ENCODE results near the gene SLC9A3.

Gene SLC9A3

GRCh38 chr5:429453-430188 lies 94.6 kb downstream of the SLC9A3 start:
- Histone ChIP-seq H3K9ac (ENCODE audit: low read length) (no peak overlapping the region), H3K27me3 (ENCODE audit: low read depth, low read length) (no peaks in the 10 kb centered on the region), H3K4me2 (ENCODE audit: low read length) (no peak overlapping the region), H3K4me1 (ENCODE audit: low read length) (peaks cover 14% of the 10 kb centered on the region), H3K36me3 (replicated peaks; ENCODE audit: low read depth, low read length) (no peaks in the 10 kb centered on the region), H3K4me3 (ENCODE audit: low read length) (no peak overlapping the region), H3K27ac (ENCODE audit: low read length) (no peak overlapping the region), H3K79me2 (ENCODE audit: low read length) (no peaks in the 10 kb centered on the region), H3K9me3 (ENCODE audit: insufficient read depth, low read length) (no peaks in the 10 kb centered on the region), H2AFZ (ENCODE audit: low read depth, low read length) (no peak overlapping the region), H4K20me1 (ENCODE audit: insufficient read depth, low read length) (no peaks in the 10 kb centered on the region)
- TF ChIP-seq EZH2phosphoT487 (IDR thresholded peaks at IDR 0.05; ENCODE audit: low read depth), result no peak

DNA sequence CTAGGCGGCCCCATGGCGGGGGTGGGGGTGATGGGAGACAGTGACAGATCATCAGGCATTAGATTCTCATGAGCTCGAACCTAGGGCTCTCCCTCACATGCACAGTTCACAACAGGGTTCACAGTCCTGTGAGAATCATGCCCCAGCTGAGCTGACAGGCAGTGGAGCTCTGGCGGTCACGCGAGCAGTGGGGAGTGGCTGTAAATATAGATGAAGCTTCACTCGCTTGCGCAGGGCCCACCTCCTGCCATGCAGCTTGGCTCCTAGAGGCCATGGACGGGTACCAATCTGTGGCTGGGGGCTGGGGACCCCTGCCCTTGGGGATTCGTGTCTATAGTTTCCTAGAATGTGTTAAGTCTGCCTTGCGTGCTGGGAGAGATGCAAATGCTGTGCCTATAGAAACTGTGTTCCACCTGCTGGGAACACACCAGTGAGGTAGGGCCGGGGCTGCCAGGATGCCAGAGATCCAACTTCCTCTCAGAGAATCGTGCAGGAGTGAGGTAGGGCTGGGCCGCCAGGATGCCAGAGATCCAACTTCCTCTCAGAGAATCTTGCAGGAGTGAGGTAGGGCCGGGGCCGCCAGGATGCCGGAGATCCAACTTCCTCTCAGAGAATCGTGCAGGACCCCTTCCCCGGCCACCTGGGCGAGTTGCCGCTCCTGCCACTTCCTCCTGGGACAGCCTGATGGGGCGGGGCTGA lies 95.3 kb downstream of the SLC9A3 start:
- Histone ChIP-seq H3K9me3 (ENCODE audit: insufficient read depth, low read length) (no peaks in the 10 kb centered on the region), H3K79me2 (ENCODE audit: low read length) (no peaks in the 10 kb centered on the region), H3K27me3 (ENCODE audit: low read depth, low read length) (no peaks in the 10 kb centered on the region), H3K9ac (ENCODE audit: low read length) (no peak overlapping the region), H3K36me3 (replicated peaks; ENCODE audit: low read depth, low read length) (no peaks in the 10 kb centered on the region), H3K4me3 (ENCODE audit: low read length) (no peak overlapping the region), H3K27ac (ENCODE audit: low read length) (no peak overlapping the region), H3K4me1 (ENCODE audit: low read length) (peaks cover 21% of the 10 kb centered on the region), H2AFZ (ENCODE audit: low read depth, low read length) (no peak overlapping the region), H4K20me1 (ENCODE audit: insufficient read depth, low read length) (no peaks in the 10 kb centered on the region), H3K4me2 (ENCODE audit: low read length) (no peak overlapping the region)
- TF ChIP-seq CTCF (IDR thresholded peaks at IDR 0.05; ENCODE audit: low read depth, low read length) (no peak), EZH2phosphoT487 (IDR thresholded peaks at IDR 0.05; ENCODE audit: low read depth) (no peak)

DNA sequence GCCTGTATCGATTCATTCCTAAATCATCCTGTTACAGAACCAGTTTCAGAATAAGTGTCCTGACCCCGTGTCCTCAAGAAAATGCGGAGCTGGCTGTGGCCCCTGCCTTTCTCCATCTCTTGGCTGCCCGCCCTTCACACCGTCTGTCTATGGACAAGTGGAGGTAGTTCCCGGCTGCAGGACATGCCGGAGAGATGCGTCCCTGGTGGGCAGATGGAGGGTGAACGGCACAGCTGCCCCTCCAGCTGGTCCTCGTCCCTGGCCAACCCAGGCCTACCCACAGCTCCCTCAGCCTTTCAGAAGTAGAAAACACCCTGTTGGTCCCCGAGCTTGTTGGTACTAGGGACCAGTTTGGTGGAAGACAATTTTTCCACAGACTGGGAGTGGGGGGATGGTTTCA lies 96.0 kb downstream of the SLC9A3 start:
- Histone ChIP-seq H3K36me3 (replicated peaks; ENCODE audit: low read depth, low read length) (no peaks in the 10 kb centered on the region), H3K27me3 (ENCODE audit: low read depth, low read length) (no peaks in the 10 kb centered on the region), H2AFZ (ENCODE audit: low read depth, low read length) (no peak overlapping the region), H3K9me3 (ENCODE audit: insufficient read depth, low read length) (no peaks in the 10 kb centered on the region), H3K79me2 (ENCODE audit: low read length) (no peaks in the 10 kb centered on the region), H4K20me1 (ENCODE audit: insufficient read depth, low read length) (no peaks in the 10 kb centered on the region), H3K4me1 (ENCODE audit: low read length) (peaks cover 28% of the 10 kb centered on the region), H3K9ac (ENCODE audit: low read length) (no peak overlapping the region), H3K4me2 (ENCODE audit: low read length) (no peak overlapping the region), H3K4me3 (ENCODE audit: low read length) (no peak overlapping the region), H3K27ac (ENCODE audit: low read length) (no peak overlapping the region)
- TF ChIP-seq EZH2phosphoT487 (IDR thresholded peaks at IDR 0.05; ENCODE audit: low read depth) (no peak), CTCF (IDR thresholded peaks at IDR 0.05; ENCODE audit: low read depth, low read length) (no peak)

GRCh38 chr5:427415-428087 lies 96.7 kb downstream of the SLC9A3 start:
- TF ChIP-seq EZH2phosphoT487 (IDR thresholded peaks at IDR 0.05; ENCODE audit: low read depth) (no peak), CTCF (IDR thresholded peaks at IDR 0.05; ENCODE audit: low read depth, low read length) (no peak)
- Histone ChIP-seq H3K9ac (ENCODE audit: low read length) (no peak overlapping the region), H3K27ac (ENCODE audit: low read length) (no peak overlapping the region), H3K4me3 (ENCODE audit: low read length) (no peak overlapping the region), H3K9me3 (ENCODE audit: insufficient read depth, low read length) (no peaks in the 10 kb centered on the region), H3K27me3 (ENCODE audit: low read depth, low read length) (no peaks in the 10 kb centered on the region), H3K79me2 (ENCODE audit: low read length) (no peaks in the 10 kb centered on the region), H2AFZ (ENCODE audit: low read depth, low read length) (no peak overlapping the region), H4K20me1 (ENCODE audit: insufficient read depth, low read length) (no peaks in the 10 kb centered on the region), H3K4me1 (ENCODE audit: low read length) (peaks cover 29% of the 10 kb centered on the region), H3K4me2 (ENCODE audit: low read length) (no peak overlapping the region), H3K36me3 (replicated peaks; ENCODE audit: low read depth, low read length) (no peaks in the 10 kb centered on the region)
